ENCODE data around the gene EIF2B4.
"Not testable (repeated sequence)": the region's sequence is repeated elsewhere in the genome, so short reads cannot be mapped to it uniquely, and the experiment has no call there.

The EIF2B4 gene

GRCh38 chr2:27353762-27354596, 16.2 kb downstream of the EIF2B4 start:
- Histone ChIP-seq H3K36me3 (replicated peaks; ENCODE audit: low read depth, low read length) (peaks cover 15% of the 10 kb centered on the region), H2AFZ (ENCODE audit: low read depth, low read length) (no peak overlapping the region), H3K9ac (ENCODE audit: low read length) (no peak overlapping the region), H3K9me3 (ENCODE audit: insufficient read depth, low read length) (no peaks in the 10 kb centered on the region), H4K20me1 (ENCODE audit: insufficient read depth, low read length) (peaks cover 10% of the 10 kb centered on the region; the same call in 1 of the 2 replicates), H3K4me3 (ENCODE audit: low read length) (no peak overlapping the region), H3K4me2 (ENCODE audit: low read length) (no peak overlapping the region), H3K27ac (ENCODE audit: low read length) (no peak overlapping the region), H3K79me2 (ENCODE audit: low read length) (peaks cover 92% of the 10 kb centered on the region), H3K4me1 (ENCODE audit: low read length) (peaks cover 16% of the 10 kb centered on the region), H3K27me3 (ENCODE audit: low read depth, low read length) (no peaks in the 10 kb centered on the region)
- TF ChIP-seq CTCF (IDR thresholded peaks at IDR 0.05; ENCODE audit: low read depth, low read length), result no peak

DNA sequence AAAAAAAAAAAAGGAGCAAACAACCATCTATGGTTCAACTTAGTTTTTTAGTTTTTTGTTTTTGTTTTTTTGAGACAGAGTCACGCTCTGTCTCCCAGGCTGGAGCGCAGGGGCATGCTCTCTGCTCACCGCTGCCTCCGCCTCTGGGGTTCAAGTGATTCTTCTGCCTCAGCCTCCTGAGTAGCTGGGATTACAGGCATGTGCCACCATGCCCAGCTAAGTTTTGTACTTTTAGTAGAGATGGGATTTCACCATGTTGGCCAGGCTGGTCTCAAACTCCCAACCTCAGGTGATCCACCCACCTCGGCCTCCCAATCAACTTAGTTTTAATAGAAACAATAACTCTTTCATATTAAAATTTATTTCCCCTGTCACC, 16.8 kb downstream of the EIF2B4 start:
- not testable (repeated sequence) for H3K4me2 ChIP-seq (ENCODE audit: low read length); H3K9ac ChIP-seq (ENCODE audit: low read length); H2AFZ ChIP-seq (ENCODE audit: low read depth, low read length); H3K27me3 ChIP-seq (ENCODE audit: low read depth, low read length); H3K27ac ChIP-seq (ENCODE audit: low read length); H3K9me3 ChIP-seq (ENCODE audit: insufficient read depth, low read length); H3K4me3 ChIP-seq (ENCODE audit: low read length)
- peaks cover 10% of the 10 kb centered on the region; the same call in 1 of the 2 replicates for H4K20me1 ChIP-seq (ENCODE audit: insufficient read depth, low read length)
- H3K4me1 ChIP-seq (ENCODE audit: low read length), result peaks cover 15% of the 10 kb centered on the region
- peaks cover 12% of the 10 kb centered on the region for H3K36me3 ChIP-seq (replicated peaks; ENCODE audit: low read depth, low read length)
- peaks cover 91% of the 10 kb centered on the region for H3K79me2 ChIP-seq (ENCODE audit: low read length)

DNA sequence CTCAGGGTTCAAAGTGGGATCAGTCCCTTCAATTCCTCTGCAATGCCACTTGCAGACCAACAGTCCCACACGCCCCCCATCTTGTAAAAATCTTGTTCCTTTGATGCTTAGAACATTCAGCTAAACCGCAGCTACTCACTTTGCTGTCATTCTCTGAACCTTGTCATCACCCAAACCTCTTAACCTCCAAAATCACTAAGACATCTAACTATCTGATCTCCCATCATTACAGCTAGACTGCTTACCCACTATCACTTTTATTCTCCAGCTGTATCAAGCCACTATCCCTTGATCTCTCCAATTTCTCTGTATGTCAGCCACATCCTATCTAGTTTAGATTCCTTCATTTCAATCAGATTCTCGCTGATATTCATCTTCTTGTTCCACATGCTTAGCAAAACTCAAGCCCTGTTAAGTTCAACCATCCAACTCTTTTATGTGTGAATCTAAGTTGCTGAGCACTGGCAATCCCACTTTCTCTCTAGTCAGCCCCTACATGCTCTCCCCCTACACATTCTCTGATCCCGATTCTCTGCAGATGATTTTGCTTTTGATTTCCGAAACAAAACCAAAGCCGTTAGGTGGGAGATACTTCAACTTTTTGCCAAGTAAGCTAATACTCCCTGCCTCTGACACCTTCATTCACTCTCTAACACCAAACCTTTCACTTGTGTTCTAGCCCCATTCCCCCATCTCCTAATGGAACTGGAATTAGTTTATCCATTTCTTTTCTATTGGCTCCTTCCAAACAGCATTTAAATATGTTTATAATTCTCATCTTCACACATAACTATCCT, 18.1 kb downstream of the EIF2B4 start:
- H3K4me2 ChIP-seq (ENCODE audit: low read length), result no peak overlapping the region
- peaks cover 17% of the 10 kb centered on the region; the same call in 1 of the 2 replicates for H4K20me1 ChIP-seq (ENCODE audit: insufficient read depth, low read length)
- peaks cover 11% of the 10 kb centered on the region for H3K36me3 ChIP-seq (replicated peaks; ENCODE audit: low read depth, low read length)
- H3K27ac ChIP-seq (ENCODE audit: low read length), result no peak overlapping the region
- H3K4me3 ChIP-seq (ENCODE audit: low read length), result no peak overlapping the region
- peaks cover 8% of the 10 kb centered on the region; the same call in 1 of the 2 replicates for H3K4me1 ChIP-seq (ENCODE audit: low read length)
- no peak overlapping the region for H2AFZ ChIP-seq (ENCODE audit: low read depth, low read length)
- TF ChIP-seq CTCF (IDR thresholded peaks at IDR 0.05; ENCODE audit: low read depth, low read length) (no peak), EZH2phosphoT487 (IDR thresholded peaks at IDR 0.05; ENCODE audit: low read depth) (no peak)
- H3K27me3 ChIP-seq (ENCODE audit: low read depth, low read length), result no peaks in the 10 kb centered on the region
- no peaks in the 10 kb centered on the region for H3K9me3 ChIP-seq (ENCODE audit: insufficient read depth, low read length)
- peaks cover 91% of the 10 kb centered on the region for H3K79me2 ChIP-seq (ENCODE audit: low read length)
- no peak overlapping the region for H3K9ac ChIP-seq (ENCODE audit: low read length)

GRCh38 chr2:27350106-27350693, 19.9 kb downstream of the EIF2B4 start:
- Histone ChIP-seq H3K9ac (ENCODE audit: low read length) (no peak overlapping the region), H3K4me1 (ENCODE audit: low read length) (peaks cover 3% of the 10 kb centered on the region; the same call in 1 of the 2 replicates), H3K27ac (ENCODE audit: low read length) (no peak overlapping the region), H3K4me2 (ENCODE audit: low read length) (no peak overlapping the region), H3K4me3 (ENCODE audit: low read length) (no peak overlapping the region), H3K79me2 (ENCODE audit: low read length) (peaks cover 93% of the 10 kb centered on the region), H4K20me1 (ENCODE audit: insufficient read depth, low read length) (peaks cover 20% of the 10 kb centered on the region; the same call in 1 of the 2 replicates), H2AFZ (ENCODE audit: low read depth, low read length) (no peak overlapping the region), H3K36me3 (replicated peaks; ENCODE audit: low read depth, low read length) (peaks cover 11% of the 10 kb centered on the region), H3K27me3 (ENCODE audit: low read depth, low read length) (no peaks in the 10 kb centered on the region), H3K9me3 (ENCODE audit: insufficient read depth, low read length) (no peaks in the 10 kb centered on the region)
- TF ChIP-seq EZH2phosphoT487 (IDR thresholded peaks at IDR 0.05; ENCODE audit: low read depth), result no peak
- no peak for TF ChIP-seq CTCF (IDR thresholded peaks at IDR 0.05; ENCODE audit: low read depth, low read length)
